GM12878 (cell line): Measurements from ENCODE around the gene IL15. TPM values are rescaled to one million over a fixed set of nuclear protein-coding genes. Genes with fewer than 3 reads are reported as not detected.
A peak's percentile ranks its signal among the peaks of the same experiment; 100 is the strongest.

Source experiments
- BRCA1 ChIP-seq: IDR thresholded peaks from 2 replicates; pipeline ENCODE4 v1.6.1; 2011; ENCODE audit warnings: low read depth, low read length, improper control_type of control experiment
- CEBPZ ChIP-seq: fragments of 150-350 bp; IDR thresholded peaks from 2 replicates; pipeline ENCODE4 v1.6.1; 2016; ENCODE audit warnings: low read depth, low read length
- CUX1 ChIP-seq: IDR thresholded peaks from 2 replicates; pipeline ENCODE4 v1.6.1; 2012; ENCODE audit warnings: improper control_type of control experiment, low read depth, low read length; ENCODE audit not compliant: insufficient replicate concordance
- GABPA ChIP-seq: IDR thresholded peaks from 2 replicates; pipeline ENCODE4 v1.6.1; 2014; ENCODE audit warnings: antibody characterized with exemption, low read depth, mild to moderate bottlenecking, inconsistent platforms
- IRF4 ChIP-seq: IDR thresholded peaks from 2 replicates; pipeline ENCODE4 v1.6.1; 2011; ENCODE audit warnings: low read depth, low read length
- LARP7 ChIP-seq: fragments of 450-650 bp; IDR thresholded peaks from 2 replicates; pipeline ENCODE4 v1.6.1; 2017; ENCODE audit warnings: mild to moderate bottlenecking
- MAX ChIP-seq: IDR thresholded peaks from 2 replicates; pipeline ENCODE4 v1.6.1; 2012; ENCODE audit warnings: low read depth, low read length, improper control_type of control experiment
- NFIC ChIP-seq: IDR thresholded peaks from 2 replicates; pipeline ENCODE4 v1.6.1; 2012; ENCODE audit warnings: low read depth, mild to moderate bottlenecking, inconsistent platforms, low read length, moderate library complexity
- NR2C1 ChIP-seq: fragments of 450-650 bp; IDR thresholded peaks from 2 replicates; pipeline ENCODE4 v1.6.1; 2017; ENCODE audit warnings: antibody characterized with exemption, mild to moderate bottlenecking, moderate library complexity
- POLR2A ChIP-seq: IDR thresholded peaks from 2 replicates; pipeline ENCODE4 v1.6.1; 2011; ENCODE audit warnings: low read depth, mild to moderate bottlenecking, low read length
- RELA ChIP-seq: fragments of 450-650 bp; IDR thresholded peaks from 2 replicates; pipeline ENCODE4 v1.8.0; 2014; ENCODE audit warnings: borderline replicate concordance; ENCODE audit not compliant: partially characterized antibody
- RFX5 ChIP-seq: IDR thresholded peaks from 2 replicates; pipeline ENCODE4 v1.6.1; 2011; ENCODE audit warnings: low read depth, low read length, improper control_type of control experiment
- SIN3A ChIP-seq: IDR thresholded peaks from 2 replicates; pipeline ENCODE4 v1.6.1; 2012; ENCODE audit warnings: low read depth, low read length, improper control_type of control experiment
- SIX5 ChIP-seq: IDR thresholded peaks from 2 replicates; pipeline ENCODE4 v1.6.1; 2011; ENCODE audit warnings: mild to moderate bottlenecking, low read depth, low read length, moderate library complexity; ENCODE audit not compliant: severe bottlenecking
- SKIL ChIP-seq: fragments of 450-650 bp; IDR thresholded peaks from 2 replicates; pipeline ENCODE4 v1.6.1; 2017; ENCODE audit warnings: mild to moderate bottlenecking, low read depth, inconsistent platforms; ENCODE audit not compliant: poor library complexity, severe bottlenecking
- SMC3 ChIP-seq: IDR thresholded peaks from 2 replicates; pipeline ENCODE4 v1.6.1; 2011; ENCODE audit warnings: low read length, improper control_type of control experiment, borderline replicate concordance
- ZNF274 ChIP-seq: IDR thresholded peaks from one replicate; pipeline ENCODE4 v1.8.0; 2011; ENCODE audit not compliant: insufficient read length, insufficient read depth
- ZNF384 ChIP-seq: IDR thresholded peaks from 2 replicates; pipeline ENCODE4 v1.6.1; 2012; ENCODE audit warnings: low read depth, mild to moderate bottlenecking, low read length, improper control_type of control experiment, borderline replicate concordance
- polyA plus RNA-seq, 11 experiments: library from polyadenylated mRNA; depleted of rRNA in 4 of 11; unstranded in 6 of 11; stranded (reverse) in 5 of 11; fragments of >200 nt; fragmentation: Nextera tagmentation in 4 of 11; fragmentation: Illumina TruSeq in 1 of 11; extraction: Ambion mirVana in 4 of 11; extraction: Trizol in 1 of 11; gene quantifications; 1 replicate in 1 of 11; 2 replicates in 10 of 11; pipeline versions ENCODE4 v1.2.1 to v1.2.3, GENCODE V29; 2011 to 2016; ENCODE audit warnings: inconsistent platforms in 2 of 11, missing spikeins in 2 of 11, low read depth in 1 of 11
- total RNA-seq, 4 experiments: library from RNA; depleted of rRNA in 3 of 4; stranded (reverse); fragments of >200 nt in 3 of 4; fragmentation: Illumina TruSeq in 1 of 4; extraction: Trizol in 1 of 4; gene quantifications; 2 replicates each; pipeline versions ENCODE4 v1.2.1 to v1.2.3, GENCODE V29; 2013 to 2021

The IL15 gene
- total and polyA plus RNA-seq, 10 of the 15 experiments (the other 5 are each of a cell fraction or from before 2014, with no cell fraction given) = 6.0 to 11.4 (median 8.2) TPM

GRCh38 chr4:141705048-141705746 is 68.8 kb downstream of the IL15 start (continued):
- TF ChIP-seq IRF4 = no peak; the same call in 1 of the 2 replicates
- no peak for TF ChIP-seq CUX1
- TF ChIP-seq ZNF384 = peak; percentile 16; the same call in 1 of the 2 replicates
- TF ChIP-seq GABPA = peak; percentile 40; the same call in 1 of the 2 replicates
- no peak for TF ChIP-seq RFX5
- no peak for TF ChIP-seq MAX
- TF ChIP-seq BRCA1 = no peak
- TF ChIP-seq POLR2A = no peak
- no peak for TF ChIP-seq SMC3
- no peak for TF ChIP-seq LARP7
- no peak for TF ChIP-seq NR2C1
- no peak for TF ChIP-seq CEBPZ
- 0 out of 2 replicates have a peak, but pooled peaks have one; percentile 49 for TF ChIP-seq SIN3A
- peak; percentile 96 for TF ChIP-seq NFIC
- TF ChIP-seq SIX5 = no peak
- no peak for TF ChIP-seq ZNF274
- TF ChIP-seq SKIL = peak; percentile 70
- no peak for TF ChIP-seq RELA
